ENCODE results near the gene CEP112. TPM values are rescaled to one million over a fixed set of nuclear protein-coding genes. Genes with fewer than 3 reads are reported as not detected.

The CEP112 gene
- total and polyA plus RNA-seq, 7 donors, result 4.5 to 19.4 (median 9.7) TPM

DNA sequence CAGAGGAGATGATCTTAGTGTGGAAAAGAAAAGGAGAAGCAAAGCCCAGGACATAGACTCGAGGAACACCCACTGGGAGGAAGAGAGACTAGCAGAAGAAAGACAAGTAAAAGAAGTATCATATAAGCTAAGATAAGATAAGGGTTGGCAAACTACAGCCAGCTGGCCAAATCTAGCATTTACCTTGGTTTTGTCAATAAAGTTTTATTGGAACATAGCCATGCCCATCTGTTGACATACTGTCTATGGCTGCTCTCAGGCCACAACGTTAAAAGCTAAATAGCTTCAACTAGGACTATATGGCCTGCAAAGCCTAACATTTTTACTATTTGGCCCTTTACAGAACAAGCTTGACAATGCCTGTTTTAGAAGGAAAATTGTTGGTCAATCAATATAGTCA lies 464.1 kb downstream of the CEP112 start:
- 83 to 92% (median 88%) methylated on average over 2 of the region's 2 CpGs for WGBS, 3 donors
- no peak for TF ChIP-seq CTCF (IDR thresholded peaks at IDR 0.05)
- Histone ChIP-seq H3K9me3 (no peaks in the 10 kb centered on the region), H3K4me3 (no peak overlapping the region), H3K27me3 (ENCODE audit: insufficient read depth in 3 of 3, low read length in 2 of 3) (no peaks in the 10 kb centered on the region), H3K4me1 (no peaks in the 10 kb centered on the region), H3K36me3 (ENCODE audit: insufficient read depth in 1 of 2, low read depth in 1 of 2) (no peaks in the 10 kb centered on the region), H3K27ac (no peak overlapping the region)
- DNase-seq (no peak), ATAC-seq (no peak)
- intact Hi-C loops (cut with DNase I), result no loop called here

DNA sequence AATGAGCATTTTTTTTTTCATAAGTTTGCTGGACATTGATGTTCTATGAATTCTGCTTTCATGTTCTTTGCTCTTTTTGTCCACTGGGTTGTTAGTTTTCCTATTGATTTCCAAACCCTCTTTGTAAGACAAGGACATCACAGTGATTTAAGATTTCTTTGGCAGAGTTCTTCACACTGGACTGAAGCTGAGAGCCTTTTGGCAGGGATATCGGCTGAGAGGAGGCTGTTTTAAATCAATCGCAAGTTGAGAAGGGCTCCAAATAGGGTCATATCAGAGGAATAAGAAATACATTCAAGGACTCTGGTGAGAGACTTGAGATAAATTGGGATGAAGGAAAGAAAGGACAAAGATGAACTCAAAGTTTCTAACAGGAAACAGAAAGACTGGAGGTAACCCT lies 464.7 kb downstream of the CEP112 start:
- DNase-seq, result no peak
- no peaks in the 10 kb centered on the region for H3K36me3 ChIP-seq (ENCODE audit: insufficient read depth in 1 of 2, low read depth in 1 of 2)
- no peaks in the 10 kb centered on the region for H3K4me1 ChIP-seq
- H3K27ac ChIP-seq, result no peak overlapping the region
- no peaks in the 10 kb centered on the region for H3K27me3 ChIP-seq (ENCODE audit: insufficient read depth in 3 of 3, low read length in 2 of 3)
- no peak for TF ChIP-seq CTCF (IDR thresholded peaks at IDR 0.05)
- WGBS, 3 donors, result 66 to 75% (median 67%) methylated on average over 2 of the region's 2 CpGs
- intact Hi-C loops (cut with DNase I), result no loop called here
- H3K9me3 ChIP-seq, result no peaks in the 10 kb centered on the region
- no peak for ATAC-seq
- H3K4me3 ChIP-seq, result no peak overlapping the region

- Histone ChIP-seq H3K9me3 (no peaks in the 10 kb centered on the region), H3K4me1 (no peaks in the 10 kb centered on the region), H3K27ac (no peak overlapping the region), H3K36me3 (ENCODE audit: insufficient read depth in 1 of 2, low read depth in 1 of 2) (no peaks in the 10 kb centered on the region), H3K27me3 (ENCODE audit: insufficient read depth in 3 of 3, low read length in 2 of 3) (no peaks in the 10 kb centered on the region), H3K4me3 (no peak overlapping the region)
- WGBS, 3 donors, result 52 to 64% (median 59%) methylated on average over 5 of the region's 5 CpGs
- ATAC-seq (no peak), DNase-seq (no peak)
- TF ChIP-seq CTCF (IDR thresholded peaks at IDR 0.05), result no peak
- intact Hi-C loops (cut with DNase I), result no loop called here
These were observed 468.3 kb downstream of the CEP112 start for GRCh38 chr17:65723431-65724151.

DNA sequence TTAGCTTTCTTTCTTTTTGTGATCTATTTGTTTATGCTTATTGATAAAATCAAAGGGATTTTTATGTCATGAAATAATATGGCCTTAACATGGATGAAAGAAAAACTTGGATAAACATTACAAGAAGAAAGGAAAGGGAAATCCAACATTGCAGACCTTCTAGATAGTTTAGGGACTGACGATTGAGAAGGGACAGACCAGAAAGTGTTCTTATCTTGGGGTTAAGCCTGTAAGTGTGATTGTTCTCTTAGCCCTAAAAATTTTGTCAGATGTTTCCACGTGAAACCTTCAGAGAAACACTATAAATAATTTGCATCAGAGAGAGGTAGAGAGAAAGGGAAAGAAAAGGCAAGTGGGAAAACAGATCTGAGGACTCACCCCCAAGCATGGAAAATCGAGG lies 473.3 kb downstream of the CEP112 start:
- WGBS, 3 donors, result 75 to 79% (median 76%) methylated on average over 3 of the region's 3 CpGs
- H3K4me1 ChIP-seq, result no peaks in the 10 kb centered on the region
- no peak for DNase-seq
- no peaks in the 10 kb centered on the region for H3K36me3 ChIP-seq (ENCODE audit: insufficient read depth in 1 of 2, low read depth in 1 of 2)
- H3K4me3 ChIP-seq, result no peak overlapping the region
- no peaks in the 10 kb centered on the region for H3K9me3 ChIP-seq
- no peaks in the 10 kb centered on the region for H3K27me3 ChIP-seq (ENCODE audit: insufficient read depth in 3 of 3, low read length in 2 of 3)
- H3K27ac ChIP-seq, result no peak overlapping the region
- no peak for ATAC-seq
- no peak for TF ChIP-seq CTCF (IDR thresholded peaks at IDR 0.05)
- intact Hi-C loops (cut with DNase I), result no loop called here
